DOHH2 (cell line): ENCODE data around the gene SETD3.

Experiments
- EZH2phosphoT487 ChIP-seq: fragments of 200-600 bp; sonication (generic); IDR thresholded peaks from 2 replicates; pipeline ENCODE4 v1.6.1; 2017; ENCODE audit warnings: borderline replicate concordance, mild to moderate bottlenecking, antibody characterized with exemption, low read length, moderate library complexity, mixed read lengths
- TF ChIP-seq, protein P1 (sequence below): fragments of 200-600 bp; sonication (generic); IDR thresholded peaks from one replicate; pipeline ENCODE4 v1.5.1; 2014; ENCODE audit warnings: antibody characterized with exemption, mild to moderate bottlenecking, low read depth, low read length; ENCODE audit not compliant: poor library complexity, severe bottlenecking

DNA sequence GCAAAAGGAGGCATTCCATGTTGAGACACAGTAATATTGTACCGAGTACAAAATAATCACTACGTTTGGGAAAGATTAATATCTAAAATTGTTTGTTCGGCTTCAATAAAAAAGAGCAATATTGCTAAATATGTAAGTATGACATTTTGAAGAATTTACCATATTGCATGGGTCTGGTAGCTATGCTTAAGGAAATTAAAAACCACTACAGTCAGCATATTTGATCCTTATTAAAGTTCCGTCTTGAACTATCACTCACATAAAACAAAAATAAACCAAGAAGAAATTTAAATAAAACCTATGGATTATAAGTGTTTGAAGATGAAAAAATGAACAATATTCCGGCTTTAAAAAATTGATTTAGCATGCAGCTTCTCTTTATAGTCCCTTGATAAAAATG is 63.8 kb downstream of the SETD3 start:
- TF ChIP-seq, protein P1, sequence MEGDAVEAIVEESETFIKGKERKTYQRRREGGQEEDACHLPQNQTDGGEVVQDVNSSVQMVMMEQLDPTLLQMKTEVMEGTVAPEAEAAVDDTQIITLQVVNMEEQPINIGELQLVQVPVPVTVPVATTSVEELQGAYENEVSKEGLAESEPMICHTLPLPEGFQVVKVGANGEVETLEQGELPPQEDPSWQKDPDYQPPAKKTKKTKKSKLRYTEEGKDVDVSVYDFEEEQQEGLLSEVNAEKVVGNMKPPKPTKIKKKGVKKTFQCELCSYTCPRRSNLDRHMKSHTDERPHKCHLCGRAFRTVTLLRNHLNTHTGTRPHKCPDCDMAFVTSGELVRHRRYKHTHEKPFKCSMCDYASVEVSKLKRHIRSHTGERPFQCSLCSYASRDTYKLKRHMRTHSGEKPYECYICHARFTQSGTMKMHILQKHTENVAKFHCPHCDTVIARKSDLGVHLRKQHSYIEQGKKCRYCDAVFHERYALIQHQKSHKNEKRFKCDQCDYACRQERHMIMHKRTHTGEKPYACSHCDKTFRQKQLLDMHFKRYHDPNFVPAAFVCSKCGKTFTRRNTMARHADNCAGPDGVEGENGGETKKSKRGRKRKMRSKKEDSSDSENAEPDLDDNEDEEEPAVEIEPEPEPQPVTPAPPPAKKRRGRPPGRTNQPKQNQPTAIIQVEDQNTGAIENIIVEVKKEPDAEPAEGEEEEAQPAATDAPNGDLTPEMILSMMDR, result no peak
- no peak for TF ChIP-seq EZH2phosphoT487
